GM19397 (cell line): ENCODE measurements around the gene ITGA3.

Source experiments
- ATAC-seq: cut with Tn5 transposase; IDR thresholded peaks from one replicate; pipeline ENCODE4 v1.9.1; 2021; ENCODE audit warnings: mild to moderate bottlenecking, moderate library complexity; ENCODE audit not compliant: unreplicated experiment

Gene ITGA3

GRCh38 chr17:50055426-50056216 is at the start of gene ITGA3:
ITGA3 (plus strand) TSS chr17:50056110; CDS start chr17:50056440, 330 bp downstream.
- peak; percentile 43 for ATAC-seq

GRCh38 chr17:50009282-50009681 is 46.6 kb upstream of the ITGA3 start:
- ATAC-seq = no peak

- no peak for ATAC-seq
These were observed 42.8 kb upstream of the ITGA3 start for GRCh38 chr17:50013079-50013478.

GRCh38 chr17:50014471-50015088 is 41.3 kb upstream of the ITGA3 start:
- no peak for ATAC-seq

- no peak for ATAC-seq
These were observed 40.8 kb upstream of the ITGA3 start for GRCh38 chr17:50015146-50015545.

- no peak for ATAC-seq
These were observed 37.0 kb upstream of the ITGA3 start for GRCh38 chr17:50018909-50019308.

- ATAC-seq = no peak
These were observed 34.9 kb upstream of the ITGA3 start for GRCh38 chr17:50020841-50021599.

GRCh38 chr17:50021681-50022370 is 34.1 kb upstream of the ITGA3 start:
- no peak for ATAC-seq

GRCh38 chr17:50022463-50023130 is 33.3 kb upstream of the ITGA3 start:
- ATAC-seq = no peak

DNA sequence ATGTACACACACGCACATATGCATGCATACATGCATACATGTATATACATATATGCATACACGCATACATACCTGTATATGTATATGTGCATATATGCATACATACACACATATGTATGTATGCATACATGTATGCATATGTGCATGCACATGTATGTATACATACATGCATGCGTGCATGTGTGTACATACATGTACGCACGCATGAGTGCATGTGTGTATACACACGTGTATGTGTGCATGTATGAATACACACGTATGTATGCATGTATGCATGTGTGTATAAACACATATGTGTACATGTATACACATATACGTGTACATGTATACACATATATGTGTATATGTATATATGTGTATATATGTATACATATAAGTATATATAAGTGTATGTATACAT is 32.4 kb upstream of the ITGA3 start:
- no peak for ATAC-seq

- ATAC-seq = no peak
These were observed 31.1 kb upstream of the ITGA3 start for GRCh38 chr17:50024808-50025207.

GRCh38 chr17:50026046-50026675 is 29.7 kb upstream of the ITGA3 start:
- no peak for ATAC-seq

DNA sequence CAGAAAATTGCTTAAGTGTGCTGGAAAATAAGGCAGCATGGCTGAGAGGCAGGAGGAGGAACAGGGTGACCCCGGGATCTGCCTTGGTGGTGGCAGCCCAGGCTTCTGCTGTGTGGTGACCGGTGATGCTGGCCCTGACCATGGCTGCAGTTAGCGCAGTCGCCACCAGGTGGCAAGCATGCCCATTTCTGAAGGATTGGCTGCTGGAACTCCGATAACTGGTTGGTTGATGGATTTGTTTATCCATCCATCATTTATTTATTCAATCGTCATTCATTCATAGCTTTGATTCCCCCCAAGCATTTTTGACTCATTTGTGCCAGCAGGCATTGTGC is 29.1 kb upstream of the ITGA3 start:
- ATAC-seq = no peak

DNA sequence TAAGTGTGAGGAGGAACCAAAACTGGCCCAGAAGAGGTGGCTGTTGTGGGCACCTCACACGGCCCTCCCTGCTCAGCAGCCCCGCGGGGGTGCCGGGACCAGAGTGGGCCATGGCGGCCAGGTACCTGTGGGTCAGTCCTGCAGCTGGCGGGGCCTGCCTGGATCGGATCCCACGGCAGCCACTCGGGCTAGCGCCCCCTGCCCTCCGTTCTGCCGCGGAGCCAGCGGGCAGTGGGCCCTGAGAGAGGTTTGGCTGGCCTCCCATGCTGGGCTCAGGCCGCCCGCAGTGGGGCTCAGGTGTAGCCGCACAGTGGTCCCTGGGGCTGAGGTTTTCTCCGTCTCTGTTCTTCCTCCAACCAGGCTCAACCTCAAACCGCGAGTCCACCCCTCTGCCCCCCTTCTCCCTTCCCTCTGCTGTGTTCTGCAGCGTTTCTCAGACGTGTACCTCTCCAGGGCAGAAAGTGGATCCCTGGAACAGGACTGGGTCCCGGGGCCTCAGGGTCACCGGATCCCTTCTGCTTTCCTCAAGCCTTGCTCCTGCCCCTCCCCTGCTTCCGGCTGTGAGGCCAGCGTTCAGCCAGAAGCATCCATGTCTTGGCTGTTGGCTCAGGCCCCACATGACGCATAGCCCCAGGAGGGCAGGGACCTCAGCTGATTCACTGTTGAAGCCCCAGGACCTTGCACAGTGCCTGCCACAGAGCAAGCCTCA is 28.6 kb upstream of the ITGA3 start:
- no peak for ATAC-seq

- no peak for ATAC-seq
These were observed 27.8 kb upstream of the ITGA3 start for GRCh38 chr17:50027881-50028735.

DNA sequence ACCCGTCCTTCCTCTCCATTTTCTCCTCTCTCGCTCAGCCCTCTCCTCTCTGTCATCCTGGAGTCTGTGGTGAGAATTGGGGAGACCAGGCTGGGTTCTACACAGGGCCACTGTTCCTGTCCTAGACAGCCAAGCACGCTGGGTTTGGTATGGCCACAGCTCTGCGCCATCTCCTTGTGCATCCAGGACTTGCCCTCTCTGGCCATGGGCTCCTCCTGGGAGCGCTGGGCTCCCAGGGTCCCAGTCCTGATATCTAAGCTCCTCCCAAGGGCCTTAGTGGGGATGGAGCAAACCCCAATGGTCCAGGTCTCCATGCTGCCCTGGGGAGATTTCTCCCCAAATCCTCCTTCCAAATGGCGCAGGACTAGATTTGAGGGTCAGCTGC is 27.2 kb upstream of the ITGA3 start:
- ATAC-seq = no peak

- ATAC-seq = no peak
These were observed 26.7 kb upstream of the ITGA3 start for GRCh38 chr17:50029185-50029584.

DNA sequence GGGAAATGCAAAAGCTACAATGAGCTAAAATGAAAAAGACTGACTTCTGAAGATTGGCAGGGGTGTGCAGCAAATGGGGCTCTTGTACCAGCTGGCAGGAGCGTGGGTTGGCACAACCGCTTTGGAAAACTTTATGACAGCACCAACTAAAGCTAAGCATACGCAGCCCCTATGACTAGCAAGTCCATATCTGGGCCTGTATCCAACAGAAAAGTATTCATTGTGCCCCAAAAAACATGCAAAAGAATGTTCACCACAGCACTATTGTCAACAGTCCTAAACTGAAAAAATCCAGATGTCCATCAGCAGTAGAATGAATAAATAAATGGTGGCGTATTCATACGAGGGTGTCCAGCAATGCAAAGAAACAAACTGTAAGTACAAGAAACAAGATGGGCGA is 22.6 kb upstream of the ITGA3 start:
- ATAC-seq = no peak
